ENCODE results near the gene ADAP1.
"Not testable (repeated sequence)": the region's sequence is repeated elsewhere in the genome, so short reads cannot be mapped to it uniquely, and the experiment has no call there.

The ADAP1 gene

GRCh38 chr7:959271-959670, 4.8 kb upstream of the ADAP1 start:
- DNase-seq (ENCODE audit: low read depth): no peak

- no peak for DNase-seq (ENCODE audit: low read depth)
Measured at GRCh38 chr7:958221-959200, 4.0 kb upstream of the ADAP1 start.

GRCh38 chr7:957418-958220, 3.1 kb upstream of the ADAP1 start:
- no peak for DNase-seq (ENCODE audit: low read depth)

GRCh38 chr7:956031-956430, 1.6 kb upstream of the ADAP1 start:
- no peak for DNase-seq (ENCODE audit: low read depth)

- no peak for DNase-seq (ENCODE audit: low read depth)
Measured at GRCh38 chr7:953547-954327, 743 bp downstream of the ADAP1 start.

- no peak for DNase-seq (ENCODE audit: low read depth)
Measured at GRCh38 chr7:952548-953441, 1.7 kb downstream of the ADAP1 start.

GRCh38 chr7:951881-952547, 2.5 kb downstream of the ADAP1 start:
- DNase-seq (ENCODE audit: low read depth): no peak

GRCh38 chr7:949021-949934, 5.2 kb downstream of the ADAP1 start:
- no peak for DNase-seq (ENCODE audit: low read depth)

- DNase-seq (ENCODE audit: low read depth): no peak
Measured at GRCh38 chr7:947391-948210, 6.9 kb downstream of the ADAP1 start.

- no peak for DNase-seq (ENCODE audit: low read depth)
Measured at GRCh38 chr7:946256-946996, 8.1 kb downstream of the ADAP1 start.

GRCh38 chr7:945556-946255, 8.8 kb downstream of the ADAP1 start:
- no peak for DNase-seq (ENCODE audit: low read depth)

GRCh38 chr7:945147-945555, 9.3 kb downstream of the ADAP1 start:
- DNase-seq (ENCODE audit: low read depth): no peak

- DNase-seq (ENCODE audit: low read depth): no peak
Measured at GRCh38 chr7:944744-945143, 9.7 kb downstream of the ADAP1 start.

- not testable (repeated sequence) for DNase-seq (ENCODE audit: low read depth)
Measured at GRCh38 chr7:943793-944192, 10.7 kb downstream of the ADAP1 start.

- DNase-seq (ENCODE audit: low read depth): no peak
Measured at GRCh38 chr7:940599-941408, 13.7 kb downstream of the ADAP1 start.

- DNase-seq (ENCODE audit: low read depth): no peak
Measured at GRCh38 chr7:939843-940242, 14.6 kb downstream of the ADAP1 start.

Data from activated T-helper 9 cell treated with anti-CD3 and anti-CD28 coated beads, Interleukin-2, amount 50 U/mL, for 16 hours (primary cell).